ENCODE data around the gene CAST.

Gene CAST

GRCh38 chr5:96683392-96683791 is 21.2 kb downstream of the CAST start:
- no peak overlapping the region for H3K4me3 ChIP-seq (ENCODE audit: low read depth, low read length)
- ChIA-PET POLR2A (interaction anchor here (1.3 kb wide), 1 partner anchor 21 kb away, joined by 3 read pairs; no protein-coding TSS in a partner anchor), CTCF (interaction anchor here (0.7 to 6.0 kb wide), 7 partner anchors 60 to 338 kb away, joined by 3 to 110 read pairs (median 4); no protein-coding TSS in a partner anchor)
- no peaks in the 10 kb centered on the region for H3K36me3 ChIP-seq (ENCODE audit: control insufficient read depth in 2 of 2, insufficient read depth in 1 of 2, low read length in 2 of 2)
- TF ChIP-seq ZNF623 (tag by site-specific recombination; IDR thresholded peaks at IDR 0.05) (peak; percentile 42), ZNF26 (tag by site-specific recombination; IDR thresholded peaks at IDR 0.05) (no peak)
- no peaks in the 10 kb centered on the region for H3K4me1 ChIP-seq (ENCODE audit: control insufficient read depth, insufficient read depth, low read length)
- H3K9me3 ChIP-seq (ENCODE audit: control insufficient read depth, insufficient read depth, low read depth, low read length): no peaks in the 10 kb centered on the region
- no peak overlapping the region for H3K27ac ChIP-seq (ENCODE audit: extremely low read depth, low read depth, low read length)

GRCh38 chr5:96683810-96684209 is 21.6 kb downstream of the CAST start:
- CTCF ChIA-PET: interaction anchor here (0.7 to 6.0 kb wide), 6 partner anchors 10 to 339 kb away, joined by 3 to 110 read pairs (median 6); no protein-coding TSS in a partner anchor
- POLR2A ChIA-PET: interaction anchor here (1.3 kb wide), 1 partner anchor 21 kb away, joined by 3 read pairs; no protein-coding TSS in a partner anchor
- Histone ChIP-seq H3K4me3 (ENCODE audit: low read depth, low read length) (no peak overlapping the region), H3K36me3 (ENCODE audit: control insufficient read depth in 2 of 2, insufficient read depth in 1 of 2, low read length in 2 of 2) (no peaks in the 10 kb centered on the region), H3K4me1 (ENCODE audit: control insufficient read depth, insufficient read depth, low read length) (no peaks in the 10 kb centered on the region), H3K27ac (ENCODE audit: extremely low read depth, low read depth, low read length) (no peak overlapping the region), H3K9me3 (ENCODE audit: control insufficient read depth, insufficient read depth, low read depth, low read length) (no peaks in the 10 kb centered on the region)
- TF ChIP-seq ZBTB6 (tag by site-specific recombination; IDR thresholded peaks at IDR 0.05): no peak
- no peak for TF ChIP-seq ZNF426 (tag by site-specific recombination; IDR thresholded peaks at IDR 0.05)
- TF ChIP-seq ZBTB17 (tag by site-specific recombination; IDR thresholded peaks at IDR 0.05): no peak
- no peak for TF ChIP-seq TCF7L2 (IDR thresholded peaks at IDR 0.05; ENCODE audit: borderline replicate concordance, low read depth, low read length)
- no peak for TF ChIP-seq ZNF530 (tag by site-specific recombination; IDR thresholded peaks at IDR 0.05; ENCODE audit: low read depth)
- TF ChIP-seq GLI2 (tag by site-specific recombination; IDR thresholded peaks at IDR 0.05; ENCODE audit: borderline replicate concordance, low read depth): no peak
- no peak for TF ChIP-seq ZNF529 (tag by site-specific recombination; IDR thresholded peaks at IDR 0.05; ENCODE audit: insufficient replicate concordance)
- TF ChIP-seq ZBTB44 (tag by site-specific recombination; IDR thresholded peaks at IDR 0.05): no peak
- no peak for TF ChIP-seq ZBTB20 (tag by site-specific recombination; IDR thresholded peaks at IDR 0.05)
- TF ChIP-seq ZNF521 (tag by site-specific recombination; IDR thresholded peaks at IDR 0.05): no peak
- TF ChIP-seq ZNF501 (tag by site-specific recombination; IDR thresholded peaks at IDR 0.05): no peak
- TF ChIP-seq KLF17 (tag by site-specific recombination; IDR thresholded peaks at IDR 0.05): no peak
- TF ChIP-seq HOXD13 (CRISPR knock-in tag; IDR thresholded peaks at IDR 0.05; ENCODE audit: borderline replicate concordance): no peak
- TF ChIP-seq YY1 (tag by site-specific recombination; IDR thresholded peaks at IDR 0.05): no peak
- TF ChIP-seq ZFP41 (tag by site-specific recombination; IDR thresholded peaks at IDR 0.05; ENCODE audit: borderline replicate concordance): no peak
- TF ChIP-seq SP2 (tag by site-specific recombination; IDR thresholded peaks at IDR 0.05): no peak
- no peak for TF ChIP-seq WT1 (tag by site-specific recombination; IDR thresholded peaks at IDR 0.05)
- TF ChIP-seq ZNF2 (tag by site-specific recombination; IDR thresholded peaks at IDR 0.05): no peak
- TF ChIP-seq ZNF596 (tag by site-specific recombination; IDR thresholded peaks at IDR 0.05): no peak
- no peak for TF ChIP-seq ZNF211 (tag by site-specific recombination; IDR thresholded peaks at IDR 0.05; ENCODE audit: low read depth)

Measured in HEK293 (cell line).